Endothelial cell of umbilical vein (primary cell): ENCODE data around the gene GPR183.

Experiments used
- CTCF ChIP-seq, 2 donors: IDR thresholded peaks; 1 replicate in 1 of 2; 2 replicates in 1 of 2; pipeline ENCODE4 v1.5.1; 2011; ENCODE audit warnings: low read length in 2 of 2, mild to moderate bottlenecking in 2 of 2, moderate library complexity in 2 of 2, control low read depth in 1 of 2, inconsistent platforms in 1 of 2, low read depth in 1 of 2; ENCODE audit not compliant: insufficient read depth in 1 of 2; ENCODE audit errors: extremely low read depth in 1 of 2
- EZH2 ChIP-seq: IDR thresholded peaks from 2 replicates; pipeline ENCODE4 v1.6.1; 2012; ENCODE audit warnings: borderline replicate concordance, low read depth, mild to moderate bottlenecking, moderate library complexity, low read length, inconsistent platforms; ENCODE audit not compliant: severe bottlenecking
- FOS ChIP-seq: IDR thresholded peaks from 2 replicates; pipeline ENCODE4 v1.6.1; 2011; ENCODE audit warnings: mild to moderate bottlenecking, low read length, moderate library complexity, borderline replicate concordance; ENCODE audit not compliant: insufficient read depth
- GATA2 ChIP-seq: IDR thresholded peaks from 2 replicates; pipeline ENCODE4 v1.7.0; 2011; ENCODE audit warnings: low read depth, mild to moderate bottlenecking, moderate library complexity, mixed read lengths, low read length; ENCODE audit not compliant: insufficient read length, insufficient read depth
- MAX ChIP-seq: IDR thresholded peaks from 2 replicates; pipeline ENCODE4 v1.6.1; 2011; ENCODE audit not compliant: insufficient read depth, insufficient read length
- MYC ChIP-seq: IDR thresholded peaks from one replicate; pipeline ENCODE4 v1.6.1; 2011; ENCODE audit warnings: mild to moderate bottlenecking, low read depth, low read length
- POLR2A ChIP-seq: IDR thresholded peaks from 2 replicates; pipeline ENCODE4 v1.6.1; 2012; ENCODE audit warnings: low read depth, mild to moderate bottlenecking, control low read depth, low read length
- POLR2AphosphoS5 ChIP-seq: IDR thresholded peaks from 2 replicates; pipeline ENCODE4 v1.6.1; 2012; ENCODE audit warnings: low read depth, mild to moderate bottlenecking, control low read depth, low read length, moderate library complexity; ENCODE audit not compliant: insufficient read depth

GRCh38 chr13:99335603-99336002 is 28.4 kb upstream of the GPR183 start:
- TF ChIP-seq CTCF (IDR thresholded peaks at IDR 0.05; ENCODE audit: extremely low read depth in 1 of 2, insufficient read depth in 1 of 2, low read depth in 1 of 2, low read length in 2 of 2) (no peak), POLR2A (no peak), MAX (no peak), EZH2 (no peak), POLR2AphosphoS5 (no peak), FOS (no peak), GATA2 (no peak), MYC (no peak)
